Neural crest cell (in vitro differentiated cells): ENCODE results near the gene STRN. TPM values are rescaled to one million over a fixed set of nuclear protein-coding genes. Genes with fewer than 3 reads are reported as not detected.
A peak's percentile ranks its signal among the peaks of the same experiment; 100 is the strongest.

Experiments used
- DNase-seq: peaks from one replicate; pipeline ENCODE4 v3.0.0; 2021; ENCODE audit warnings: low read depth, mixed read lengths, low spot score
- H3K27ac Mint-ChIP-seq: one replicate; pipeline ENCODE4 v1.8.0; 2021; ENCODE audit warnings: mild to moderate bottlenecking, mixed read lengths; ENCODE audit not compliant: unreplicated experiment
- H3K27me3 Mint-ChIP-seq: 2 replicates; pipeline ENCODE4 v1.8.0; 2021; ENCODE audit warnings: low read depth, mild to moderate bottlenecking, mixed read lengths
- H3K36me3 Mint-ChIP-seq: 2 replicates; pipeline ENCODE4 v1.8.0; 2021; ENCODE audit warnings: low read depth, mild to moderate bottlenecking, mixed read lengths
- H3K4me1 Mint-ChIP-seq: 2 replicates; pipeline ENCODE4 v1.8.0; 2021; ENCODE audit warnings: mixed read lengths
- H3K4me3 Mint-ChIP-seq: one replicate; pipeline ENCODE4 v1.8.0; 2021; ENCODE audit warnings: mild to moderate bottlenecking, mixed read lengths
- H3K9me3 Mint-ChIP-seq: 2 replicates; pipeline ENCODE4 v1.8.0; 2021; ENCODE audit warnings: mixed read lengths
- CTCF ChIP-seq: fragments of 200-600 bp; sonication (generic); conservative IDR thresholded peaks from 2 replicates; pipeline ENCODE4 v1.5.0; 2021; ENCODE audit warnings: antibody characterized with exemption, mild to moderate bottlenecking
- total RNA-seq: library from RNA; stranded (reverse); gene quantifications from 2 replicates; pipeline ENCODE4 v1.2.1, GENCODE V29; 2021

The STRN gene
- total RNA-seq, 1 donor from 2014 or later, result 27.2 TPM

- H3K4me1 Mint-ChIP-seq, result no peaks in the 10 kb centered on the region
- peaks cover 22% of the 10 kb centered on the region for H3K36me3 Mint-ChIP-seq
These were observed 87.9 kb downstream of the STRN start for GRCh38 chr2:36878429-36878828.

GRCh38 chr2:36871068-36871707, 95.1 kb downstream of the STRN start:
- no peak for TF ChIP-seq CTCF
- H3K27ac Mint-ChIP-seq, result no peak overlapping the region
- H3K27me3 Mint-ChIP-seq, result no peaks in the 10 kb centered on the region
- H3K36me3 Mint-ChIP-seq, result peaks cover 24% of the 10 kb centered on the region
- no peak for DNase-seq
- H3K9me3 Mint-ChIP-seq, result peaks cover under 1% of the 10 kb centered on the region
- no peaks in the 10 kb centered on the region for H3K4me1 Mint-ChIP-seq
- no peak overlapping the region for H3K4me3 Mint-ChIP-seq

More at GRCh38 chr2:36878429-36878828, 87.9 kb downstream of the STRN start:
- no peak overlapping the region for H3K27ac Mint-ChIP-seq
- H3K9me3 Mint-ChIP-seq, result peaks cover 3% of the 10 kb centered on the region
- H3K27me3 Mint-ChIP-seq, result no peaks in the 10 kb centered on the region
- no peak for DNase-seq
- TF ChIP-seq CTCF, result no peak
- no peak overlapping the region for H3K4me3 Mint-ChIP-seq

GRCh38 chr2:36869606-36870005, 96.7 kb downstream of the STRN start:
- peaks cover 25% of the 10 kb centered on the region for H3K36me3 Mint-ChIP-seq

GRCh38 chr2:36861896-36862295, 104.4 kb downstream of the STRN start:
- no peak for TF ChIP-seq CTCF
- H3K36me3 Mint-ChIP-seq, result peaks cover 45% of the 10 kb centered on the region
- peaks cover 4% of the 10 kb centered on the region for H3K4me1 Mint-ChIP-seq
- H3K27ac Mint-ChIP-seq, result no peak overlapping the region
- peaks cover 11% of the 10 kb centered on the region for H3K9me3 Mint-ChIP-seq
- DNase-seq, result no peak
- H3K27me3 Mint-ChIP-seq, result no peaks in the 10 kb centered on the region
- no peak overlapping the region for H3K4me3 Mint-ChIP-seq

More at GRCh38 chr2:36869606-36870005, 96.7 kb downstream of the STRN start:
- no peak for DNase-seq
- Mint-ChIP-seq H3K9me3 (no peaks in the 10 kb centered on the region), H3K4me3 (no peak overlapping the region), H3K27ac (no peak overlapping the region), H3K27me3 (no peaks in the 10 kb centered on the region), H3K4me1 (no peaks in the 10 kb centered on the region)
- TF ChIP-seq CTCF, result no peak

GRCh38 chr2:36859366-36859792, 107.0 kb downstream of the STRN start:
- Mint-ChIP-seq H3K36me3 (peaks cover 32% of the 10 kb centered on the region), H3K27me3 (no peaks in the 10 kb centered on the region), H3K9me3 (peaks cover 11% of the 10 kb centered on the region), H3K4me1 (peaks cover 4% of the 10 kb centered on the region), H3K4me3 (no peak overlapping the region), H3K27ac (peak overlapping the region; percentile 32)
- DNase-seq, result no peak
- no peak for TF ChIP-seq CTCF
